Loucy (cell line): Measurements from ENCODE around the gene NDUFV2.

Experiments used
- H2AFZ ChIP-seq: fragments of 200-600 bp; sonication (generic); 2 replicates; pipeline ENCODE4 v1.6.0; 2016; ENCODE audit warnings: antibody characterized with exemption, mild to moderate bottlenecking, low read length, moderate library complexity
- H3F3A ChIP-seq: fragments of 200-600 bp; 2 replicates; pipeline ENCODE4 v1.6.0; 2016; ENCODE audit warnings: antibody characterized with exemption, low read depth, mild to moderate bottlenecking
- H3K27me3 ChIP-seq: fragments of 200-600 bp; sonication (generic); 2 replicates; pipeline ENCODE4 v1.6.1; 2014; ENCODE audit warnings: low read length, mild to moderate bottlenecking; ENCODE audit not compliant: insufficient read depth, poor library complexity, severe bottlenecking
- H3K36me3 ChIP-seq: fragments of 200-600 bp; sonication (generic); 2 replicates; pipeline ENCODE4 v1.6.1; 2016; ENCODE audit warnings: low read length; ENCODE audit not compliant: insufficient read depth
- H3K4me1 ChIP-seq: fragments of 200-600 bp; sonication (generic); 2 replicates; pipeline ENCODE4 v1.5.1; 2014; ENCODE audit warnings: low read length, mild to moderate bottlenecking; ENCODE audit not compliant: insufficient read depth, poor library complexity, severe bottlenecking
- H3K4me2 ChIP-seq: fragments of 200-600 bp; sonication (generic); 2 replicates; pipeline ENCODE4 v1.6.0; 2014; ENCODE audit warnings: antibody characterized with exemption, low read length, low read depth, mild to moderate bottlenecking; ENCODE audit not compliant: poor library complexity, severe bottlenecking
- H3K4me3 ChIP-seq: fragments of 200-600 bp; sonication (generic); 2 replicates; pipeline ENCODE4 v1.5.1; 2014; ENCODE audit warnings: low read length, mild to moderate bottlenecking, mixed read lengths; ENCODE audit not compliant: poor library complexity, severe bottlenecking
- H3K79me2 ChIP-seq: fragments of 200-600 bp; sonication (generic); 2 replicates; pipeline ENCODE4 v1.6.1; 2014; ENCODE audit warnings: low read length; ENCODE audit not compliant: insufficient read depth
- H3K9ac ChIP-seq: fragments of 200-600 bp; sonication (generic); 2 replicates; pipeline ENCODE4 v1.6.0; 2014; ENCODE audit warnings: mild to moderate bottlenecking, low read depth, low read length, moderate library complexity; ENCODE audit not compliant: poor library complexity, severe bottlenecking
- H3K9me2 ChIP-seq: fragments of 200-600 bp; sonication (generic); replicated peaks from 2 replicates; pipeline ENCODE4 v1.6.1; 2016; ENCODE audit warnings: low read depth, low read length, mixed read lengths
- H3K9me3 ChIP-seq: fragments of 200-600 bp; sonication (generic); 2 replicates; pipeline ENCODE4 v1.6.1; 2014; ENCODE audit warnings: mild to moderate bottlenecking, antibody characterized with exemption, low read length, low read depth; ENCODE audit not compliant: insufficient read depth
- H4K20me1 ChIP-seq: fragments of 200-600 bp; sonication (generic); 2 replicates; pipeline ENCODE4 v1.6.0; 2014; ENCODE audit warnings: antibody characterized with exemption, low read length, mild to moderate bottlenecking; ENCODE audit not compliant: insufficient read depth, poor library complexity, severe bottlenecking
- EZH2phosphoT487 ChIP-seq: fragments of 200-600 bp; IDR thresholded peaks from 2 replicates; pipeline ENCODE4 v1.6.1; 2018; ENCODE audit warnings: antibody characterized with exemption, mild to moderate bottlenecking, moderate library complexity, borderline replicate concordance
- TF ChIP-seq, protein P1 (sequence below): fragments of 200-600 bp; sonication (generic); conservative IDR thresholded peaks from 2 replicates; pipeline ENCODE4 v1.5.1; 2014; ENCODE audit warnings: mild to moderate bottlenecking, antibody characterized with exemption, low read length

NDUFV2 gene

DNA sequence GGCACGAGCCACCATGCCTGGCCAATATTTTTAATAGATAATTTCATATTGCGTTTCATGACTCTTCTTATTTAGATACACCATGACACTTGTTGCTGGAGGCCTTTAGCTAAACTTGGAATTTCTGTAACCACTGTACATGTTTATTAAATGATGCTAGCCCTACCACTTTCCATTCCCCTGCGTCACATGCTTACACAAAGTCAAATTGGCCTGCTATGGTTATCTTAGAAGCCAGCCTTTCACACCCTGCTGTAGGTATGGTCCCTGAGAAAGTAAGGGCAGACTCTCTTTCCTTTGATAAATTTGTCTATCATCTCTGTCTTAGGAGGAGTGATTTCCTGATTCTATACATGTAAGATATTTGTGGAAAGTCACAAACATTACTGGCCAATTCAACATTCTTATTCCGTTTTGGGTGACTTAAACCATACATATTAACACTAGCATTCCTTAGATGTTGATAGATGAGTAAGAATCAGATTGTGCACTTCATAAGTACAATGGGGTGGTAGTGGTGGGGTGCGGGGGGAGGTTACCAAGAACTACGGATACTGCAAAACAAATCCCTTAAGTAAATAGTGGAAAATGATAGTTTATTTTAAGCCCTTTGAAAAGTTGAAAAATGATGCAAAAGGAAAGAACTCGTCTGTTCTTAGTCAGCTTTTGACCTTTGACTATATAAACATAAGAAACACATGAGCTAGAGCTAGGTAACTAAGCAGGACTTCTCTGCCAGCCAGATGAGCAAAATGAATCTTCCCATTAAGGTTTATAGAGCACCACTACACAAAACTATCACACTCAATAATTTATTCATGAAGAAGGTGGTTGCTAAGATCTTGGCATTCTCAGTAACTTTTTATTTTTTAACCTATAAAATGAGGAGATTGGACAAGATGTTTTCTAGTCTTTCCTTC is 7.9 kb upstream of the NDUFV2 start:
- Histone ChIP-seq H3K9me3 (no peaks in the 10 kb centered on the region), H3K4me3 (peak overlapping the region; percentile 43), H3F3A (no peaks in the 10 kb centered on the region), H4K20me1 (no peaks in the 10 kb centered on the region), H3K27me3 (no peaks in the 10 kb centered on the region), H3K4me2 (peak overlapping the region; percentile 57), H3K36me3 (no peaks in the 10 kb centered on the region), H3K79me2 (no peaks in the 10 kb centered on the region), H2AFZ (peak overlapping the region; percentile 94), H3K4me1 (peaks cover 17% of the 10 kb centered on the region), H3K9me2 (no peaks in the 10 kb centered on the region), H3K9ac (peak overlapping the region; percentile 27)
- TF ChIP-seq EZH2phosphoT487, result no peak
- TF ChIP-seq, protein P1, sequence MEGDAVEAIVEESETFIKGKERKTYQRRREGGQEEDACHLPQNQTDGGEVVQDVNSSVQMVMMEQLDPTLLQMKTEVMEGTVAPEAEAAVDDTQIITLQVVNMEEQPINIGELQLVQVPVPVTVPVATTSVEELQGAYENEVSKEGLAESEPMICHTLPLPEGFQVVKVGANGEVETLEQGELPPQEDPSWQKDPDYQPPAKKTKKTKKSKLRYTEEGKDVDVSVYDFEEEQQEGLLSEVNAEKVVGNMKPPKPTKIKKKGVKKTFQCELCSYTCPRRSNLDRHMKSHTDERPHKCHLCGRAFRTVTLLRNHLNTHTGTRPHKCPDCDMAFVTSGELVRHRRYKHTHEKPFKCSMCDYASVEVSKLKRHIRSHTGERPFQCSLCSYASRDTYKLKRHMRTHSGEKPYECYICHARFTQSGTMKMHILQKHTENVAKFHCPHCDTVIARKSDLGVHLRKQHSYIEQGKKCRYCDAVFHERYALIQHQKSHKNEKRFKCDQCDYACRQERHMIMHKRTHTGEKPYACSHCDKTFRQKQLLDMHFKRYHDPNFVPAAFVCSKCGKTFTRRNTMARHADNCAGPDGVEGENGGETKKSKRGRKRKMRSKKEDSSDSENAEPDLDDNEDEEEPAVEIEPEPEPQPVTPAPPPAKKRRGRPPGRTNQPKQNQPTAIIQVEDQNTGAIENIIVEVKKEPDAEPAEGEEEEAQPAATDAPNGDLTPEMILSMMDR, result no peak

DNA sequence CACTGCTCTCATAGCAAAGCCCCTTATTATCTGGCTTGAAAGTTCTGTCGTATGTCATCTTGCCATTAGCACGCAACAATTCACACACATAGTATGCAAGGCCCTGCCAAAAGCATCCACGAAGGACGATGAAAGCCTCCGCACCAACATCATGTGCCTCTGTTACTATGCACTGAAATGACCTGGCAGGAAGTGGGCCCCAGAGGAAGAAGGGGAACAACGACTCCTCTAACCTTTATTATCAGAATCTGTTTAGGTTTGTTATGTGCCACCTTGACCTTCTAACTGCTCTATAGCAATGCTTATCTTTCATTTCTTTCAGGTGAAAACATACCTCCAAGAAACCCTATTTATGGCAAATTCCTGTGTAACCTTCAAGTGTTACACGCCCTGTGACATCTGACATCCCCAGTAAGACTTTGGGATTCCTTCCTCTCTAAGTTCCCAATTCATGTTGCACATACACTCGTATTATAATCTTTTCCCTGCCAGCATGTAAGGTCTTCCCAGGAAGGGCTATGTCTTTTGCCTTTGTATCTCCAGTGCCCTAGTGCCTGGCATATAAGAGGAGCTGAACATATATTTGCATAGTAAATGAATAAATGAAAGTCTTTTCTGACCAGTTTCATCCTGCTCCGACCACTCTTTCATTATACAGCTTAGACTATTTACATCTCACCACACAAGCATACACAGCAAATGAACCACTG is 7.0 kb upstream of the NDUFV2 start:
- Histone ChIP-seq H3K9me3 (no peaks in the 10 kb centered on the region), H3K4me3 (peak overlapping the region; percentile 43), H2AFZ (peak overlapping the region; percentile 94), H3F3A (no peaks in the 10 kb centered on the region), H3K4me2 (peak overlapping the region; percentile 57), H3K27me3 (no peaks in the 10 kb centered on the region), H3K9ac (peak overlapping the region; percentile 27), H3K36me3 (no peaks in the 10 kb centered on the region), H3K4me1 (peaks cover 17% of the 10 kb centered on the region), H4K20me1 (no peaks in the 10 kb centered on the region), H3K79me2 (no peaks in the 10 kb centered on the region), H3K9me2 (no peaks in the 10 kb centered on the region)
- TF ChIP-seq, protein P1, result no peak
- TF ChIP-seq EZH2phosphoT487, result no peak

DNA sequence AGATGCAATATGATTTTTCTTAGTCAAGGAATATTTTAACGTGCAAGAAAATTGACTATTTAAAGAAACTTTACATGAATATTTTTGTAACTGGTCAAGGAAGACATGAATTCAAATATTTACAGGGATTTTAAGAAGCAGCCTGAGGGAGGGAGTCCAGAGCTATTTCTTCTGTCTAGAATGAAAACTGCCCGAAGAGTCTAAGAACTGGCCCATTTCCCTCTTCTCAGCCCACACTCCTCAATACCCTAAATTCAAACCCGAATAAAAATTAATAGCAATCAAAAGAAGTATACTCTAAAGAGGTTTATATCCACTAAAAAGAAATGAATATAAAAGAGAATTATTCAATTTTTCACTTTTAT is 6.5 kb upstream of the NDUFV2 start:
- H3F3A ChIP-seq, result no peaks in the 10 kb centered on the region
- no peaks in the 10 kb centered on the region for H3K27me3 ChIP-seq
- peak overlapping the region; percentile 43 for H3K4me3 ChIP-seq
- peak overlapping the region; percentile 57 for H3K4me2 ChIP-seq
- H3K4me1 ChIP-seq, result peaks cover 17% of the 10 kb centered on the region
- no peak for TF ChIP-seq EZH2phosphoT487
- TF ChIP-seq, protein P1, result no peak
- no peaks in the 10 kb centered on the region for H3K36me3 ChIP-seq
- H3K79me2 ChIP-seq, result no peaks in the 10 kb centered on the region
- H3K9me2 ChIP-seq, result no peaks in the 10 kb centered on the region
- H3K9me3 ChIP-seq, result no peaks in the 10 kb centered on the region
- peak overlapping the region; percentile 94; the same call in 1 of the 2 replicates for H2AFZ ChIP-seq
- no peaks in the 10 kb centered on the region for H4K20me1 ChIP-seq
- peak overlapping the region; percentile 27 for H3K9ac ChIP-seq
